Keratinocyte (primary cell): ENCODE measurements around the gene PDS5B. TPM values are rescaled to one million over a fixed set of nuclear protein-coding genes. Genes with fewer than 3 reads are reported as not detected.

Experiments
- DNase-seq: peaks from one replicate; pipeline ENCODE4 v3.0.0-alpha.2; 2011; ENCODE audit warnings: low read depth, missing footprints, low spot score
- FAIRE-seq: peaks from 2 replicates; lab custom pipeline; 2011; peaks lifted over from hg19 to GRCh38; lab: Jason Lieb, UNC
- H2AFZ ChIP-seq: 2 replicates; pipeline ENCODE4 v1.6.0; 2012; ENCODE audit warnings: low read length, control low read depth, inconsistent platforms; ENCODE audit not compliant: control insufficient read depth
- H3K27ac ChIP-seq: 2 replicates; pipeline ENCODE4 v1.5.1; 2011; ENCODE audit warnings: low read length; ENCODE audit not compliant: control insufficient read depth, insufficient read depth
- H3K27me3 ChIP-seq: 3 replicates; pipeline ENCODE4 v1.6.0; 2011; ENCODE audit warnings: low read length; ENCODE audit not compliant: control insufficient read depth, insufficient read depth; ENCODE audit errors: extremely low read depth
- H3K36me3 ChIP-seq, 2 experiments: 2 replicates in 1 of 2; 3 replicates in 1 of 2; pipeline ENCODE4 v1.5.1; 2011; ENCODE audit warnings: low read length in 2 of 2, mild to moderate bottlenecking in 1 of 2; ENCODE audit not compliant: control insufficient read depth in 2 of 2, insufficient read depth in 2 of 2; ENCODE audit errors: extremely low read depth in 1 of 2
- H3K4me1 ChIP-seq: 3 replicates; pipeline ENCODE4 v1.5.1; 2011; ENCODE audit warnings: low read length; ENCODE audit not compliant: control insufficient read depth, insufficient read depth; ENCODE audit errors: extremely low read depth
- H3K4me2 ChIP-seq: 3 replicates; pipeline ENCODE4 v1.6.0; 2011; ENCODE audit warnings: low read depth, low read length; ENCODE audit not compliant: control insufficient read depth, insufficient read depth; ENCODE audit errors: extremely low read depth
- H3K4me3 ChIP-seq, 3 experiments: fragments of 200-600 bp in 1 of 3; sonication (generic) in 1 of 3; 2 replicates in 2 of 3; 3 replicates in 1 of 3; pipeline ENCODE4 v1.5.1; 2011 to 2016; ENCODE audit warnings: low read length in 3 of 3, mild to moderate bottlenecking in 3 of 3, control low read depth in 2 of 3, inconsistent platforms in 1 of 3, low read depth in 1 of 3, mixed read lengths in 1 of 3, mixed run types in 1 of 3, moderate library complexity in 1 of 3; ENCODE audit not compliant: control insufficient read depth in 2 of 3, insufficient read depth in 2 of 3; ENCODE audit errors: extremely low read depth in 1 of 3
- H3K79me2 ChIP-seq: 2 replicates; pipeline ENCODE4 v1.6.0; 2012; ENCODE audit warnings: low read length; ENCODE audit not compliant: control insufficient read depth, insufficient read depth
- H3K9ac ChIP-seq: 3 replicates; pipeline ENCODE4 v1.6.0; 2011; ENCODE audit warnings: low read length; ENCODE audit not compliant: control insufficient read depth, insufficient read depth; ENCODE audit errors: extremely low read depth
- H3K9me1 ChIP-seq: 3 replicates; pipeline ENCODE4 v1.6.0; 2011; ENCODE audit warnings: low read length; ENCODE audit not compliant: control insufficient read depth, insufficient read depth; ENCODE audit errors: extremely low read depth
- H3K9me3 ChIP-seq: 2 replicates; pipeline ENCODE4 v1.5.1; 2012; ENCODE audit warnings: low read depth, low read length; ENCODE audit not compliant: control insufficient read depth
- H4K20me1 ChIP-seq: 3 replicates; pipeline ENCODE4 v1.6.0; 2011; ENCODE audit warnings: low read length; ENCODE audit not compliant: control insufficient read depth, insufficient read depth; ENCODE audit errors: extremely low read depth
- CTCF ChIP-seq, 3 experiments: IDR thresholded peaks in 1 of 3; conservative IDR thresholded peaks in 1 of 3; optimal IDR thresholded peaks in 1 of 3; 2 replicates in 2 of 3; 3 replicates in 1 of 3; pipeline versions ENCODE3 to v1.5.1; 2011; ENCODE audit warnings: low read length in 3 of 3, mild to moderate bottlenecking in 3 of 3, moderate library complexity in 2 of 3, control low read depth in 1 of 3, inconsistent platforms in 1 of 3; ENCODE audit not compliant: insufficient read depth in 2 of 3; ENCODE audit errors: extremely low read depth in 1 of 3
- EZH2 ChIP-seq: IDR thresholded peaks from one replicate; pipeline ENCODE4 v1.6.1; 2012; ENCODE audit warnings: inconsistent platforms, mild to moderate bottlenecking, low read length, moderate library complexity
- dilution Hi-C: fragments of 300-500 bp; cut with MboI; formaldehyde crosslinking; loops from one replicate; pipeline ENCODE4 v1.7.0; 2020; ENCODE audit warnings: low sequenced_read_pairs; ENCODE audit not compliant: extremely low pct_ligation_motif_present
- polyA plus RNA-seq, 5 experiments: library from polyadenylated mRNA; depleted of rRNA in 3 of 5; stranded (reverse) in 3 of 5; stranded (forward) in 1 of 5; unstranded in 1 of 5; fragments of >200 nt; gene quantifications; 1 replicate in 1 of 5; 2 replicates in 3 of 5; 3 replicates in 1 of 5; pipeline versions ENCODE4 v1.2.1 to v1.2.3, GENCODE V29; 2011 to 2012; ENCODE audit warnings: missing spikeins in 2 of 5, low read depth in 1 of 5, low replicate concordance in 1 of 5

Gene PDS5B
- polyA plus RNA-seq, 1 donor (not counting 4 experiments of a cell fraction or from before 2014, with no cell fraction given) = 6.9 TPM

- Histone ChIP-seq H2AFZ (peak overlapping the region; percentile 45), H3K4me1 (peaks cover 24% of the 10 kb centered on the region), H3K27me3 (no peaks in the 10 kb centered on the region), H3K9me3 (no peaks in the 10 kb centered on the region), H3K9ac (peak overlapping the region; percentile 26), H3K36me3 (no peaks in the 10 kb centered on the region), H3K79me2 (peaks cover 4% of the 10 kb centered on the region), H3K27ac (peak overlapping the region; percentile 80), H3K4me2 (peak overlapping the region; percentile 62), H4K20me1 (no peaks in the 10 kb centered on the region), H3K4me3 (no peak overlapping the region), H3K9me1 (no peaks in the 10 kb centered on the region)
- FAIRE-seq = peak; percentile 65
- TF ChIP-seq EZH2 = no peak
- no peak for TF ChIP-seq CTCF (optimal IDR thresholded peaks at IDR 0.05 in 1 of 3, IDR thresholded peaks at IDR 0.05 in 1 of 3, conservative IDR thresholded peaks at IDR 0.05 in 1 of 3; ENCODE audit: extremely low read depth in 1 of 3, insufficient read depth in 2 of 3, low read length in 3 of 3)
- dilution Hi-C loops = no loop called here
- DNase-seq = no peak
Measured at GRCh38 chr13:32731576-32731975, 145.3 kb downstream of the PDS5B start.

- Histone ChIP-seq H3K9ac (peak overlapping the region; percentile 24), H3K27ac (peak overlapping the region; percentile 80), H3K36me3 (no peaks in the 10 kb centered on the region), H2AFZ (peak overlapping the region; percentile 41), H3K27me3 (no peaks in the 10 kb centered on the region), H3K9me3 (no peaks in the 10 kb centered on the region), H3K9me1 (no peaks in the 10 kb centered on the region), H3K4me1 (peaks cover 24% of the 10 kb centered on the region), H3K4me3 (no peak overlapping the region), H3K79me2 (no peaks in the 10 kb centered on the region), H4K20me1 (no peaks in the 10 kb centered on the region), H3K4me2 (peak overlapping the region; percentile 59)
- peak; percentile 63 for FAIRE-seq
- TF ChIP-seq CTCF (optimal IDR thresholded peaks at IDR 0.05 in 1 of 3, IDR thresholded peaks at IDR 0.05 in 1 of 3, conservative IDR thresholded peaks at IDR 0.05 in 1 of 3; ENCODE audit: extremely low read depth in 1 of 3, insufficient read depth in 2 of 3, low read length in 3 of 3) = no peak
- peak; percentile 41 for DNase-seq
- dilution Hi-C loops = no loop called here
Measured at GRCh38 chr13:32733690-32734089, 147.4 kb downstream of the PDS5B start.
